ENCODE measurements around the gene TNFRSF8.
A peak's percentile ranks its signal among the peaks of the same experiment; 100 is the strongest.

The TNFRSF8 gene

DNA sequence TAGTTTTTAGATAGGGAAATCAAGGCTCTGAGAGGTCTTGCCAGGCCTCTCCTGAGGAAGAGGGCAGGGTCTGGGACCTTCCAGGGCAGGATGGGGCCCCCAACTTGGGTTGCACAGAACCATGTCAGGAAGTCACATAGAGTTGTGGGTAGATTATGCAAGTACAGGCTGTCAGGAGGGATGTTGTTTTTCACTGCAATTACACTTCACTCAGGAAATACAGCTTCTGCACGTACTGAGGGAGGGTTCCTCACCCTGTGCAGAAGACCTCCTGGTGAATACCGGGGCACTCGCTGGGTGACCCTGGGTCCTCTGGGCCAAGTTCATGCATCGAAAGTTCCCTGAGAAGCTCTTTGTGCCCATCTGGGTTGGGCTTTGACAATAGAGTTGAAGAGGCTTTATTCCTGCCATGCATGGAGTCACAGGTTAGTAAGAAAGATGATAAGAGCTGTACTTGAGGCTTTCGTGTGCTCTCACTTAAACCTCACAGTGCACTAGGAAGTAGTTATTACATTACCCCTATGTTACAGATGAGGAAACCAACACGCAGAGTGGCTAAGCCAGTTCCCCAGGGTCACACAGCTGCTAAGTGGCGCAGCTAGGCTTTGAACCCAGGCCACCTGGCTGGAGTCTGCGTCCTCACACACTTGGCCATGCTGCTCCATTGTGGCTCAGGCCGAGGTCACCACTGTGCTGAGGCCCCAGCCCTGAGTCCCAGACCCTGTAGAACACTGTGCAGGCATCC, 87.5 kb downstream of the TNFRSF8 start:
- peaks cover 5 to 12% (median 10%) of the 10 kb centered on the region in 11 experiments; a peak in 18 of 22 replicates for H3K9me3 ChIP-seq (replicated peaks in 1 of 11)
- H3K4me2 ChIP-seq, result peak overlapping the region; percentile 73 to 92 (median 88)
- H3K4me1 ChIP-seq, result peaks cover 91 to 100% (median 97%) of the 10 kb centered on the region in 10 experiments
- peak overlapping the region; percentile 65 to 98 (median 85) for H3K27ac ChIP-seq
- H3K36me3 ChIP-seq, result peaks cover 0 to 6% (median 0%) of the 10 kb centered on the region in 11 experiments; a peak in 1 of 22 replicates
- TF ChIP-seq Cebpa-rat (IDR thresholded peaks at IDR 0.05), result peak in 9 of 11 experiments; percentile 53 to 80 (median 69); a peak in 16 of 22 replicates
- H3K27me3 ChIP-seq, result no peaks in the 10 kb centered on the region
- H4K20me1 ChIP-seq, result no peaks in the 10 kb centered on the region
- peak overlapping the region; percentile 49 to 88 (median 70); a peak in 21 of 22 replicates for H3K9ac ChIP-seq
- H3K4me3 ChIP-seq, result peak overlapping the region in 5 of 10 experiments; percentile 6 to 52 (median 23); a peak in 9 of 20 replicates

DNA sequence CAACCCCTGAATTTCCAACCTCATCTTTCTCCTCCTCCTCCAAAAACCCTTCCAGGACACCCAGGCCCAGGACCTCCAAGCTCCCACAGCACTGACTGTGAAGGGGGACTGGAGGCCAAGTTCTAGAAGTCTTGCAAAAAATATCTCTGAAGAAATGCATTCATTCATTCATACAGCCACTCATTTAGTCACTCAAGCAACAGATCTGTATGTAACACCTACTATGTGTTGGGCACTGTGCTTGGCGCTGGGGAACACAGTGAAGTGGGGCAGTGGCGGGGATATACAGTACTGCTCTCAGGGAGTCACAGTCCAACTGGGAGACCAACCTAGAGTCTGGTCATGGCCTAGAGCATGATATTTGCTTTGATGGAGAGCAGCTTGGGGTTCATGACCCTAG, 88.4 kb downstream of the TNFRSF8 start:
- peak overlapping the region; percentile 73 to 92 (median 88) for H3K4me2 ChIP-seq
- no peak for TF ChIP-seq Cebpa-rat (IDR thresholded peaks at IDR 0.05)
- peaks cover 0 to 6% (median 0%) of the 10 kb centered on the region in 11 experiments; a peak in 1 of 22 replicates for H3K36me3 ChIP-seq
- H3K4me3 ChIP-seq, result peak overlapping the region in 2 of 10 experiments; percentile 6 to 40; a peak in 5 of 20 replicates
- peak overlapping the region; percentile 65 to 98 (median 85) for H3K27ac ChIP-seq
- peaks cover 5 to 12% (median 10%) of the 10 kb centered on the region in 11 experiments; a peak in 18 of 22 replicates for H3K9me3 ChIP-seq (replicated peaks in 1 of 11)
- no peaks in the 10 kb centered on the region for H3K27me3 ChIP-seq
- peaks cover 83 to 100% (median 91%) of the 10 kb centered on the region in 10 experiments for H3K4me1 ChIP-seq
- peak overlapping the region in 9 of 11 experiments; percentile 61 to 88 (median 72); a peak in 15 of 22 replicates for H3K9ac ChIP-seq
- H4K20me1 ChIP-seq, result no peaks in the 10 kb centered on the region

DNA sequence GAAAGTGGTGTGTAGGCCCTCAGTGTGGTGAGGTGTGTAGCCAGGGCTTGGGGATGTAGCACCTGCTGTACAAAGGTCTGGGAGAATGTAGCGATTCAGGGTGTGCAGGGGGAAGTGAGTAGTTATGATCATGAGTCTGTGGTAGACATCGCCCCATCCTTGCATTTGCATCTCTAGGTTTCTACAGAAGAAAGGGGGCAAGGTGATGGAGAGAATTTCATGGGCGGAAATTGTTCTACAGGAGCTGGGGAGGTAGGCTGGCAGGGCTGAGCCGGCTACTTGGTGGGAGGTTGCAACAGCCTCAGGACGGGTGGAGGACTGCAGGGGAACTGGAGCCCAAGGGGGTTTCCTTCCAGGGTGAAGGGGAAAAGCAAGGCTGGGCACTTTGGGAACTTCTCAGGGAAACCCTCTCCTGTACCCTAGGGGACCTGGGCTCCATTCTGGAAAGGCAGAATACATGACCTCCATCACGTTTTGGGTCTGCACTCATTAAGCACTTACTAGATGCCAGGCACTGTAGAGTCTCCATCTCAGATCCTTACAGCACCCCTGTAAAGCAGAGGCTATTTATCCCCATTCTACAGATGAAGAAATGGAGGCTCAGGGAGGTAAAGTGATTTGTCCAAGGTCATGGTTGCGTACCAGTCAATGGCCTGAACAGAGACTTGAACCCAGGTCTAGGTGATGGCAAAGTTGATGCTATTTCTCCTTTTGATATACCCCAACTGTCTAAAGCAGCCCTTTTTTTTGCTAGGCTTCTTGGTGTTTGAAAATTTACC, 89.2 kb downstream of the TNFRSF8 start:
- H3K9ac ChIP-seq, result peak overlapping the region; percentile 54 to 88 (median 69); a peak in 20 of 22 replicates
- no peaks in the 10 kb centered on the region for H3K27me3 ChIP-seq
- peak overlapping the region in 2 of 10 experiments; percentile 20 to 26; a peak in 4 of 20 replicates for H3K4me3 ChIP-seq
- H3K9me3 ChIP-seq (replicated peaks in 1 of 11), result peaks cover 5 to 12% (median 10%) of the 10 kb centered on the region in 11 experiments; a peak in 18 of 22 replicates
- peak overlapping the region; percentile 57 to 98 (median 85) for H3K27ac ChIP-seq
- peak overlapping the region; percentile 73 to 92 (median 88) for H3K4me2 ChIP-seq
- TF ChIP-seq Cebpa-rat (IDR thresholded peaks at IDR 0.05), result no peak
- peaks cover 0 to 6% (median 0%) of the 10 kb centered on the region in 11 experiments; a peak in 1 of 22 replicates for H3K36me3 ChIP-seq
- no peaks in the 10 kb centered on the region for H4K20me1 ChIP-seq
- peaks cover 77 to 100% (median 89%) of the 10 kb centered on the region in 10 experiments for H3K4me1 ChIP-seq

DNA sequence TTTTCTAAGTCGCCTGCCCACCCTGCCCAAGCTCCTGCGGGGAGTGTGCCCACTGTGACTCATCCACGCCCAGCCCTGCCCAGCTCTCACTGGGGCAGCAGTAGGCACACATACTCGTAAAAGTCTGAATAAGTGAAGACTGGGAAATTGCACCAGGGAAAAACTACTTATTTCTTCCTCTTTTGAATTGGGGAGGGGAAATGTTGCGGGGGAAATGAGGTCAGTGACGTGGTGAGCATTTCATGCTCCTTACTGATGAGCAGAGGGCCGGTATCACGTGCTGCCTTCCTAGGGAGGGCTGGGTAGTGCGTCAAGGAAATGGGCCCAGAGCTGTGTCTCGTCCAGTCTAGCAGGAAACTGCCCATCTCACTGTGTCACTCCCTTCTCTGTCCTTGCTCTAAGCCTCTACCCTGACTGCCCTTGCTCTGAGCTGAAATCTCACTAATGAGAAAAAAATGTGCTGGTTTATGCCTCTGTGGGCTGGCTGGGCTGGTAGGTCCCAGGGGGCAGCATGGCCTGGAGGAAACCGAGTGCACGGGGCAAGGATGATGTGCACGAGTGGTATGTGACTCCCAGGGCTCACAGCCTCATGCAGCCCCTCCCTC, 90.2 kb downstream of the TNFRSF8 start:
- Histone ChIP-seq H3K9ac (peak overlapping the region; percentile 54 to 88 (median 69); a peak in 21 of 22 replicates), H4K20me1 (no peaks in the 10 kb centered on the region), H3K4me1 (peaks cover 77 to 100% (median 89%) of the 10 kb centered on the region in 10 experiments), H3K27ac (peak overlapping the region; percentile 57 to 98 (median 85)), H3K9me3 (replicated peaks in 1 of 11) (peaks cover 5 to 12% (median 10%) of the 10 kb centered on the region in 11 experiments; a peak in 18 of 22 replicates), H3K36me3 (peaks cover 0 to 6% (median 0%) of the 10 kb centered on the region in 11 experiments; a peak in 1 of 22 replicates), H3K4me2 (peak overlapping the region; percentile 73 to 92 (median 88)), H3K4me3 (peak overlapping the region in 2 of 10 experiments; percentile 20 to 26; a peak in 3 of 20 replicates), H3K27me3 (no peaks in the 10 kb centered on the region)
- peak in 1 of 11 experiments; percentile 50; a peak in 1 of 22 replicates for TF ChIP-seq Cebpa-rat (IDR thresholded peaks at IDR 0.05)

DNA sequence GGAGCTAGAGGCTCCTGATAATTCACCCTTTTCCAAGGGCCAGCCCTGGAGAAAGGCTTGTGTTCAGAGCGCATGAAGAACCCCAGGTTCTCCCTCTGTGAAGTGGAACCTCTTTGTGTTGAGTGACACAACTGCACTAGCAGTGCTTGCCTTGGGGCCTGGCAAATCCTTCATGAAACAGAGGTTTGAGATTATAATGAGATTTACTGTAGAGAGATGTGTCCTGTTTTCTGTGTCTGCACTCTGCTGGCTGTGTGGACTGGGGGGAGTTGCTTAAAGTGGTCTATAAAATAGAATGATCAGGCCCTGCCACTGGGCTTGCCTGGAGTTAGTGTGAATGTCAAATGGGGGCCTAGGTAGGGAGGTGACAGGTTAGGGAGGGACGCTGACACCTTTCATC, 92.2 kb downstream of the TNFRSF8 start:
- Histone ChIP-seq H3K9me3 (replicated peaks in 1 of 11) (no peaks in the 10 kb centered on the region), H4K20me1 (no peaks in the 10 kb centered on the region), H3K27me3 (no peaks in the 10 kb centered on the region), H3K9ac (peak overlapping the region in 5 of 11 experiments; percentile 0 to 57 (median 24); a peak in 4 of 22 replicates), H3K27ac (peak overlapping the region in 8 of 11 experiments; percentile 8 to 98 (median 48); a peak in 11 of 22 replicates), H3K4me2 (peak overlapping the region in 8 of 11 experiments; percentile 8 to 92 (median 30); a peak in 10 of 22 replicates), H3K4me1 (peaks cover 76 to 100% (median 88%) of the 10 kb centered on the region in 10 experiments), H3K36me3 (no peaks in the 10 kb centered on the region), H3K4me3 (no peak overlapping the region)
- TF ChIP-seq Cebpa-rat (IDR thresholded peaks at IDR 0.05), result no peak

DNA sequence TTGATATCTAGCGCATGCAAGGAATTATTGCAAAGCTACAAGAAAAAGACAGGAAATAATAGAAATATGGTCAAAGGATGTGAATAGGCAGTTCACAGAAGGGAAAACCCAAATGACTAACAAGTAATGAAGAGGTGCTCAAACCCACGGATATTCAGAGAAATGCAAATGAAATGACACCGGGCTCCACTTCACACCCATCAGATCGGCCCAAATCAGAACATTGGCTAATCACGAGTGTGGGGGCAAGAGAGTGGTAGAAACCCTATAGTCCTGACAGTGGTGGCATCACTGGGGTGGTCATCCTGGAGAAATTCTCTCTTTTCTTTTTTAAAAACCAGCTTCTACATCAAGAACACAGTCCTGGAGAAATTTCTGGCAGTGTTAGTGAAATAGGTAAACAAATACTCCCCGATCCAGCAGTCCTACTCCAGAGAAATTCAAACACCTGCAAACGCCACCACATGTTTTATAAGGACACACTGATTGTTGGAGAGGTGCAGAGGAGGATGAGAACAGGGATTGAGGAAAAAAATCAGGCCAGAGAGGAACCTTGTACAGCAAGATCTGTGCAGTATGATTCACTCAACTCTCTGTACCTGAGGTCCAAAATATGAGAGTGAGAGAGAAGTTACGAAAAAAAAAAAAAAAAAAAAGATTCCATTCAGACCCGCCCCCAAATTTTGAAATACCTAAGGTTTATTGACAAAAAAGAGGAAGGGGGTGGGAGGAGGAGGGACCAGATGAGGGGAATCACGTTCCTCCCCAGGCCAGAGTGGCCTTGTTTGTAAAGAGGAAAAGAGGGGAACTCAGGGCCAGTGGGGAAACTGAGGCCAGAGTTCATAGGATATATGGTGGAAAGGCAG, 94.5 kb downstream of the TNFRSF8 start:
- Histone ChIP-seq H3K9ac (peak overlapping the region; percentile 19 to 76 (median 50); a peak in 14 of 22 replicates), H3K4me2 (peak overlapping the region; percentile 68 to 92 (median 79)), H3K27me3 (no peaks in the 10 kb centered on the region)

DNA sequence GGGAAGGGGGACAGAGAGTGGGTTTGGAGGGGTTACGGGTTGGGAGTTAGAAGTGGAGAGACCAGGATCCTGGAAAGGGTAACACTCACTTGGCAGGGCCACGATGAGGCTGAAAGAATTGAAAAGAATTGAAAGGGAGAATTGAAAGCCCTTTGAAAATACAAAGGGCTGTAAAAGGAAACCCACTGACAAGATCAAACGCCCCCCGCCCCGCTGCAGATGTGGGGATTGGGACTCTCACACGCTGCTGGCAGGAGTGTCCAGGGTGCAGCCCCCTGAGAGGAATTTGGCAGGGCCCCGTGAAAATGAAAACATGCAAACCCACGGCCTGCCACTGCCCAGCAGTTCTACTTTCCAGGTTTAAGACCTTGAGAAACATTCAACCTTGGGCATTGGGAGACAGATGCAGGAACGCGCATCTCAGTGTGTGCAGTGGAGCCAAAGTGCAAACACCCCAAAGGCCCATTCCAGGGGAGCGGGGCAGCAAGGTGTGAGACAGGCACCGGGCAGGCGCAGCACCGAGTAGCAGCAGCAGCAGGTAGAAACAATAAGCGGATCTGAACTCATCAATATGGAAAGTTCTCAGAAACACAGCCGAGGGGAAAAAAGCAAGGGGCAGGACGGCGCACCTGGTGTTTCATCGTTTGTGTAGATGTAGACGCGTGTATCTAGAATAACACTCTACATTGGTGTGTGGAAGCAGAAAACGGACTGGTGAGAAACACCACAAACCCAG, 95.4 kb downstream of the TNFRSF8 start:
- Histone ChIP-seq H4K20me1 (no peaks in the 10 kb centered on the region), H3K4me2 (peak overlapping the region; percentile 68 to 92 (median 79)), H3K27ac (peak overlapping the region; percentile 19 to 98 (median 62); a peak in 20 of 22 replicates), H3K27me3 (no peaks in the 10 kb centered on the region), H3K36me3 (no peaks in the 10 kb centered on the region), H3K4me1 (peaks cover 76 to 100% (median 88%) of the 10 kb centered on the region in 10 experiments), H3K9ac (peak overlapping the region; percentile 19 to 76 (median 50); a peak in 16 of 22 replicates), H3K9me3 (replicated peaks in 1 of 11) (no peaks in the 10 kb centered on the region), H3K4me3 (peak overlapping the region in 1 of 10 experiments; percentile 34; a peak in 1 of 20 replicates)
- no peak for TF ChIP-seq Cebpa-rat (IDR thresholded peaks at IDR 0.05)

More for the DNA sequence above, 94.5 kb downstream of the TNFRSF8 start:
- peak overlapping the region; percentile 19 to 98 (median 62); a peak in 20 of 22 replicates for H3K27ac ChIP-seq
- no peaks in the 10 kb centered on the region for H4K20me1 ChIP-seq
- H3K4me1 ChIP-seq, result peaks cover 76 to 100% (median 88%) of the 10 kb centered on the region in 10 experiments
- H3K36me3 ChIP-seq, result no peaks in the 10 kb centered on the region
- H3K9me3 ChIP-seq (replicated peaks in 1 of 11), result no peaks in the 10 kb centered on the region
- H3K4me3 ChIP-seq, result peak overlapping the region in 1 of 10 experiments; percentile 34; a peak in 1 of 20 replicates
- TF ChIP-seq Cebpa-rat (IDR thresholded peaks at IDR 0.05), result no peak

All from BLaER1 treated with 17β-estradiol and CSF1 and Interleukin-3, amounts not matched to agents 10 nM and 100 nM (cell line).